A673 (cell line): ENCODE measurements around the gene CDKL5. TPM values are rescaled to one million over a fixed set of nuclear protein-coding genes. Genes with fewer than 3 reads are reported as not detected.

Source experiments
- BruUV-seq: library from RNA; stranded (reverse); fragments of 400-500 nt; replicated peaks from 2 replicates; lab custom pipeline; 2021; lab: Mats Ljungman, UMichigan
- CTCF ChIA-PET: fragments of 300-600 bp; sonication (Branson Sonifier 250); formaldehyde crosslinking; loops from one replicate; lab custom pipeline; 2022; ENCODE audit warnings: antibody characterized with exemption; lab: Charles Lee
- POLR2A ChIA-PET: fragments of 300-600 bp; sonication (Branson Sonifier 250); formaldehyde crosslinking; loops from one replicate; lab custom pipeline; 2022; ENCODE audit warnings: antibody characterized with exemption; ENCODE audit not compliant: low non-redundant PET; lab: Charles Lee
- DNase-seq: peaks from one replicate; pipeline ENCODE4 v3.0.0-alpha.2; 2015; ENCODE audit warnings: low spot score
- H3K27ac ChIP-seq: fragments of 200-600 bp; sonication (generic); 2 replicates; pipeline ENCODE4 v1.5.1; 2016; ENCODE audit warnings: mixed run types, low read depth, mild to moderate bottlenecking, mixed read lengths, antibody characterized with exemption, low read length; ENCODE audit not compliant: poor library complexity, severe bottlenecking
- H3K27me3 ChIP-seq: fragments of 200-600 bp; sonication (generic); replicated peaks from 2 replicates; pipeline ENCODE4 v1.6.1; 2017; ENCODE audit warnings: mixed run types, low read depth, mild to moderate bottlenecking, mixed read lengths, antibody characterized with exemption, low read length; ENCODE audit not compliant: insufficient read depth, poor library complexity
- H3K36me3 ChIP-seq: fragments of 200-600 bp; sonication (generic); 2 replicates; pipeline ENCODE4 v1.6.1; 2016; ENCODE audit warnings: mixed run types, mild to moderate bottlenecking, mixed read lengths, antibody characterized with exemption, low read length; ENCODE audit not compliant: insufficient read depth, poor library complexity, severe bottlenecking
- H3K4me1 ChIP-seq: fragments of 200-600 bp; sonication (generic); 2 replicates; pipeline ENCODE4 v1.6.1; 2017; ENCODE audit warnings: mixed run types, mild to moderate bottlenecking, mixed read lengths, antibody characterized with exemption, low read length; ENCODE audit not compliant: insufficient read depth, poor library complexity, severe bottlenecking
- H3K4me3 ChIP-seq: fragments of 200-600 bp; sonication (generic); 2 replicates; pipeline ENCODE4 v1.5.1; 2016; ENCODE audit warnings: low read depth, mixed run types, mild to moderate bottlenecking, mixed read lengths, low read length; ENCODE audit not compliant: poor library complexity, severe bottlenecking
- H3K9me3 ChIP-seq: fragments of 200-600 bp; sonication (generic); 2 replicates; pipeline ENCODE4 v1.6.1; 2016; ENCODE audit warnings: mixed run types, low read depth, mild to moderate bottlenecking, mixed read lengths, antibody characterized with exemption, low read length; ENCODE audit not compliant: poor library complexity, severe bottlenecking
- EZH2 ChIP-seq: fragments of 200-600 bp; sonication (generic); IDR thresholded peaks from 2 replicates; pipeline ENCODE4 v1.6.1; 2017; ENCODE audit warnings: borderline replicate concordance, low read depth, mild to moderate bottlenecking, mixed read lengths, antibody characterized with exemption, low read length; ENCODE audit not compliant: poor library complexity, severe bottlenecking
- intact Hi-C: fragments of 100-400 bp; cut with micrococcal nuclease; formaldehyde crosslinking; loops from one replicate; pipeline ENCODE4 v1.10.0; 2022; ENCODE audit not compliant: unreplicated experiment
- total RNA-seq: library from RNA; stranded (reverse); gene quantifications from 2 replicates; pipeline ENCODE4 v1.2.3, GENCODE V29; 2021
- TF ChIP-seq, protein P1 (sequence below): fragments of 300-800, 200-600 bp; sonication (generic); conservative IDR thresholded peaks from 2 replicates; pipeline ENCODE4 v1.5.1; 2017; ENCODE audit warnings: low read depth, mild to moderate bottlenecking, antibody characterized with exemption, low read length, moderate library complexity, mixed read lengths

Gene CDKL5
- total RNA-seq, 1 experiment from 2014 or later: 7.5 TPM

DNA sequence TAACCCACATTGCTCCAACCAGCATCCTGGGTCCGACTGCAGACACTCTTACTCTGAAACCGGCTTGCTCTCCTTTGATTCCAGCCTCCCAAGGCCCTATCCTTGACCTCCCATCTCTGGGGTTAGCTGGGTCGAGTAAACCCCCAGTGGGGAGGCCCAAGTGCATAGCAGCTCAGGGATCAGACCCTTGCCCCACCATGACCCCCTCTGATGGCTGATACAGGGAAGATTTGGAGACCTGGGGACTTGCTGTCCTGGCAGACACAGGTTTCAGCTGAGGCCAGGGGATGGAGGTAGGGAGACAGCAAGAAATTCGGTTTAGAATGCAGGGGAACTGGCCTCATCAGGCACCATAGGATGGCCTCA is 23.6 kb upstream of the CDKL5 start:
- ChIA-PET POLR2A (no interaction called here), CTCF (no interaction called here)
- Histone ChIP-seq H3K27me3 (no peaks in the 10 kb centered on the region), H3K4me1 (no peaks in the 10 kb centered on the region), H3K9me3 (no peaks in the 10 kb centered on the region), H3K4me3 (no peak overlapping the region), H3K36me3 (no peaks in the 10 kb centered on the region), H3K27ac (no peak overlapping the region)
- BruUV-seq: no TSS peak
- intact Hi-C loops: no loop called here
- TF ChIP-seq, protein P1, sequence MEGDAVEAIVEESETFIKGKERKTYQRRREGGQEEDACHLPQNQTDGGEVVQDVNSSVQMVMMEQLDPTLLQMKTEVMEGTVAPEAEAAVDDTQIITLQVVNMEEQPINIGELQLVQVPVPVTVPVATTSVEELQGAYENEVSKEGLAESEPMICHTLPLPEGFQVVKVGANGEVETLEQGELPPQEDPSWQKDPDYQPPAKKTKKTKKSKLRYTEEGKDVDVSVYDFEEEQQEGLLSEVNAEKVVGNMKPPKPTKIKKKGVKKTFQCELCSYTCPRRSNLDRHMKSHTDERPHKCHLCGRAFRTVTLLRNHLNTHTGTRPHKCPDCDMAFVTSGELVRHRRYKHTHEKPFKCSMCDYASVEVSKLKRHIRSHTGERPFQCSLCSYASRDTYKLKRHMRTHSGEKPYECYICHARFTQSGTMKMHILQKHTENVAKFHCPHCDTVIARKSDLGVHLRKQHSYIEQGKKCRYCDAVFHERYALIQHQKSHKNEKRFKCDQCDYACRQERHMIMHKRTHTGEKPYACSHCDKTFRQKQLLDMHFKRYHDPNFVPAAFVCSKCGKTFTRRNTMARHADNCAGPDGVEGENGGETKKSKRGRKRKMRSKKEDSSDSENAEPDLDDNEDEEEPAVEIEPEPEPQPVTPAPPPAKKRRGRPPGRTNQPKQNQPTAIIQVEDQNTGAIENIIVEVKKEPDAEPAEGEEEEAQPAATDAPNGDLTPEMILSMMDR: no peak
- DNase-seq: no peak

DNA sequence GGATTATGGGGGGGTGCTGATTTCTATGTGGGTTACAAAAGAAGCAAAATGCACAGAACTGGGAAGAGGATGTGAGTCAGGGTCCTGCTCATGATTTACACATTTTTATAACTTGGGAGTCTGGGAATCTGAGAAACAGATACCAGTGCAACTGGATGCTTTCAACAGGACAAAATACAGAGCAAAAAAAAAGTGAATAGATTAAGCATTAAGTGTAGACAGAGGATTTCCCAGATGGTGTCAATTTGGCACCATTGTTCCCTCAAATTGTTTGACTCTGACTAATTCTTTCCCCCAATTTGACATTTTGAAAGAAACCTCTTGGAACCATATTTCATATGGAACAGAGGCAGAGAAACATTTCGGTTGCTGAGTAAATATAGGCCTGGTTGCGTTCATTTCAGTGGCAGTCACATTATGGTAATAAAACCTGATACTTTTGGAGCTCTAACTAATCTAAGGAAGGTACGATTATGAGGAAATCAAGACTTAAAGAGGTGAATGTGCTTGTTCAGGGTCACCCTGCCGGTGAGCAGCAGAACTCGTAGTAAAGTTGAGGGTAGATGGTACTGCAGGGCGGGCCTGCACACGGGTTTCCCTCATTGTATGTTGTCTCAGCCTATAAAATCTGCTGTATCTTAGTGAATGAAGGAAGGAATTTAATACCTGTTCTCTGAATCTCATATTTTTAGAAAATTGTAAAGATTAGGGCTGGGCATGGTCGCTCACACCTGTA is 18.7 kb upstream of the CDKL5 start:
- no peaks in the 10 kb centered on the region for H3K27me3 ChIP-seq
- DNase-seq: peak; percentile 71
- intact Hi-C loops: no loop called here
- H3K9me3 ChIP-seq: no peaks in the 10 kb centered on the region
- H3K4me1 ChIP-seq: peaks cover 4% of the 10 kb centered on the region
- ChIA-PET CTCF (no interaction called here), POLR2A (no interaction called here)
- TF ChIP-seq, protein P1: 0 out of 2 replicates have a peak, but pooled peaks have one; percentile 17
- TF ChIP-seq EZH2: no peak
- H3K4me3 ChIP-seq: no peak overlapping the region
- no TSS peak for BruUV-seq
- no peak overlapping the region for H3K27ac ChIP-seq
- H3K36me3 ChIP-seq: no peaks in the 10 kb centered on the region

DNA sequence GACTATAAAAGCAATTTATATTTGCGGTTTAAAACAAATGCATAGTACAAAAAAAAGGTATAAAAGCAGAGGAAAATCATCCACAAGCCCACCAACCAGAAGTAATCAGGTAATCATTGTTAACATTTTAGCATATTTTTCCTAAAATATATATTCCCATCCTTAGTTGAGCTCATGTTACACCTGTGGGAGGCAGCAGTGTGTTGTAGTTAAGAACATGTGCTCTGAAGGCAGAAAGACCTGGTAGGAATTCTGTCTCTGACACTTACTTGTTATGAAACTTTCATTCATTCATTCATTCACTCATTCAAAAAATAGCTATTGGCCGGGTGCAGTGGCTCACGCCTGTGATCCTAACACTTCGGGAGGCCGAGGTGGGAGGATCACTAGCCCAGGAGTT is 15.4 kb upstream of the CDKL5 start:
- Histone ChIP-seq H3K4me1 (peaks cover 4% of the 10 kb centered on the region), H3K9me3 (no peaks in the 10 kb centered on the region), H3K27me3 (no peaks in the 10 kb centered on the region), H3K36me3 (no peaks in the 10 kb centered on the region), H3K4me3 (no peak overlapping the region), H3K27ac (no peak overlapping the region)
- POLR2A ChIA-PET: interaction anchor here (0.6 kb wide), 1 partner anchor 346 kb away, joined by 3 read pairs; no protein-coding TSS in a partner anchor
- DNase-seq: peak; percentile 48
- TF ChIP-seq, protein P1: peak; percentile 45
- TF ChIP-seq EZH2: no peak
- intact Hi-C loops: no loop called here
- CTCF ChIA-PET: interaction anchor here (0.8 to 1.0 kb wide), 2 partner anchors 476 to 485 kb away, joined by 3 to 4 read pairs; no protein-coding TSS in a partner anchor
- no TSS peak for BruUV-seq
